Right lung (tissue), 5 donors: ENCODE results near the gene ZFAND2B. TPM values are rescaled to one million over a fixed set of nuclear protein-coding genes. Genes with fewer than 3 reads are reported as not detected.

Experiments used
- DNase-seq, 2 donors: peaks; one replicate each; pipeline ENCODE4 v3.0.0-alpha.2; 2013
- polyA plus RNA-seq, 5 donors: library from polyadenylated mRNA; unstranded; fragments of 120-200 nt; gene quantifications; one replicate each; pipeline versions ENCODE4 v1.2.1 to v1.2.3, GENCODE V29; 2013; ENCODE audit warnings: inconsistent platforms in 1 of 5, low replicate concordance in 1 of 5; ENCODE audit not compliant: insufficient read length in 5 of 5, insufficient read depth in 1 of 5

The ZFAND2B gene
- polyA plus RNA-seq, 5 donors: 31.5 to 45.9 (median 35.8) TPM

DNA sequence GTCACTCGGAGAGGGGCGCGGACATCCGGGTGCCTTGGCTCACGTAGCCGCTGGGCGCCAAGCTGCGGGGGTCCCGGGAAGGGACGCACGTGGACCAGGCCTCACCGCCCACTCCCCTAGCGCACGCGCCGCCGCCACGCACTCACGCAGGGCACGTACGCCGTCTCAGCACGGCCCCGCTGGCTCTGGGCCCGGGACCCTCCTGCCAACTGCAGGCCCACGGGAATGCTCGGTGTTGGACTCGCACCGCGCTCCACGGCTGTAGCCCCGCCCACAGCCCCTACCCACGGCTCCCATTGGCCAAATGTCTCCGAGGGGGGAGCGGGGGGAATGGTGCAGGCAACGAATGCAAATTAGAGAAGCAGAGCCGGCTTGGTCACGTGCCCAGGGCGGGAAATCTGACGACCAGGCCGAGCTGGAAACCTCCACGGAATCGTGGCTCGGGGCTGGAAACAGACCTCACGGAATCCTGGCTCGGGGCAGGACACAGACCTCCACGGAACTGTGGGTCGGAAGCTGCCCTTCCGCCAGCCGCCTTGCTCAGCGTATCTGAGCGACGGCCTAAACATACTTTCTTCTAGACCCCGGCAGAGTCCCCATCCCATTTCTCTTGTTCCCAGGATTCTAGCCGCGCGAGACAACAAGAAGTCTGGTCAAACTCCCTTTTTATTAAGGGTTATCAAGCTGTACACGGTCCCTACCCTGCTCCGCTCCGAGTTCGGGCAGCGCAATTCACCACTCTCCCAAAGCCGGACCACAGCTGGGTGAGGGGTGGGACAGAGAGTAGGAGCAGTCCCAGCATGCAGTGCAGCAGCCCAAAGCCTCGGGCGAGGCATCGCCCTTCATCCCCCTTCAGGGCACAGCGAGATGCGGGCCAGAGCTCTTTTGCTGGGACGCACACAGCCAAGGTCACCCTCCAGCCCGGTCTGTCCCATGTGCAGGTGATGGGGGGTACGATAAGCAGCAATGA lies 12.4 kb downstream of the ZFAND2B start, which contains the start of gene ABCB6:
Gene ABCB6 (minus strand): TSS at position 227 of the 970 bp plus-strand sequence. CDS start 285 bp downstream, outside the sequence.
- peak; percentile 94 to 95 for DNase-seq

DNA sequence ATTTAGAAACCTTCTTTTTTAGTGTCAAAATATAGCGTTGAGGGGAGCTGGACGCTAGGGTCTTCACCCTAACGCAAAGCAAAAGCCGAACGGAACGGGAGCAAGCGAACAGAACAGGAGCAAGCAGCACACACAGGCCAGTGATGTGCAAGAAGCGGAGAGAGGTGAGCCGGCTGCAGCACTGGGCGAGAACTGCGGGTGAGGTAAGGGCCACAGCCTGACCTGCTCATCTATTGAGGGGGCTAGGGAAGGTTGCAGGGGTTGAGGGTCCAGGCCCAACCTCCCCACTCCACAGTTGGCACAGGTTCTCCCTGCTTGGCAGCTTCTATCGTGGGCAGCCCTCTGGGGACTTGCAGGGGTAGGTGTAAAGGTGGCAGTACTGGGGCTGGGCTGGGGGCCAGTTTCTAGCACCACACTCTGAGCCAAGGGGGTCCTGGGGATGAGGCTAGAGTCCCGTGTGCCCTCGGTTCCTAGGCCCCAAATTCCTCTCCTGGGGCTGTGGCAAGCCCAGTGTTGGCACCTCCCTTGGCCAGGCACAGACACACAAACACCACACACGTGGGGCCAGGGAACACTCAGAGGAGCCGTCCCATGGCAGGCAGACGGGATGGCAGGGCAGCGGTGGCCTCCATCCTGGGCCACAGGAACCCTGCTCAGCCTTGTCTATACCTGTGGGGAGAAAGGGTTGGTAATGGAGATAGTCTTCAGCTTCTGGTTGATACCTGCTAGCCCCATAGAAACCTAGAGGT lies 13.4 kb downstream of the ZFAND2B start:
- DNase-seq: no peak

DNA sequence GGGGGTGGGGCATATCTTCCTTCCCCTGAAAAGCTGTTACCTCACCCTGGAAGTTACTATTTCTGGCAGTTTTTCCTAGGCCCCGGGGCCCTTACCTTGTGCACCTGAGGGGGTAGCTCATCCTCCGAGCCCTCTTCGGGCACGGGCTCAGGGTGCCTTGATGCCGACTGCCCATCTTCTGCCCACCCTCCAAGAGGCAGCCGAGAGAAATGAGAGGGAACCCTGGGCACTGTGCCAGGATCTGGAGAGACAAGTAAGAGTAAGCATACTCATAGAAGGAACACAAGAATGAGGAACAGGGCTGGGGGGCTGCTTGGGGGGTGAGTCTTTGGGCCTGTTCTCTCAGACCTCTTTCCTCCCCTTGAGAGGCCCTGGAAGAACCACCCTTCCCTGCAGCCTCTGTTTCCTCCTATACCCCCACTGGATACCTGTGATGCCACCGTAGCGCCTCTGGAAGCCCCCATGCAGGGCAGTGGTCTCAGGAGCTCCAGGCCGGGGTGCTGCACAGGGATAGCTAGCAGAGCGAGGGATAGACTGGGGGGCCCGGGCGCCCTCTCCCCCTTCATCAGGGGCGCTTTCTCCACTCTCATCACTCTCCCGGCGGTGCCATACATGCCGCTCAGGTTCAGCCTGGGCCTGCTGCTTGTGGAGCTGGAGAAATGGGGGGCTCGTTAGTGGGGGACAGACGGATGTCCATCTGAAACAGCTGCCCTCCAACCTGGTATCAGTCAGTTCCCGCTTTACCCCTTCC lies 14.2 kb downstream of the ZFAND2B start:
- no peak for DNase-seq

DNA sequence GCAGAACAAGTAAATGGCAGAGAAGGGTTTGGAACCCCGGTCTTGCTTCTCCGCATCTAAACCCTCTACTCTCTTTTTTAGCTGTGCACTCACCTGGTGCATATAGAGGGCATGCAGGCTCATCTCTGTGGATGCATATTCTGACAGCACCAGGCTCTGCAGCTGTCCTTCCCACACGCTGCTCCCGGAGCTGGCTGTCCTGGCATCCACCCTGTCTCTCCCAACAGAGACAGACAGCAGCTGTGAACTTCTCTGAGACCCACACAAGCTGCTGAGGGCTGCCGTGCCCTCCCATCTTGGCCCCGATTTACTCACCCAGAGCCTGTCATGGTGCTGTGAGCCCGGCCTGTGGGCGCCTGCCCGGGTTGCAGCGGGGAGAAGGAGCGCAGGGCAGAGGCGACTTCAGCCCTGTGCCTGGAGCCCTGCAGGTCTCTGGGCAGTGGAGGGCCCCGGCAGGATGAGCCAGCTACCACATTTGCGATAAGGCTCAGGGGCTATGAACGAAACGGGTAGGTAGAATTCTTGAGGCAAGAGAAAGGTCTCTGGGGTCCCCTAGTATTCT lies 15.5 kb downstream of the ZFAND2B start:
- no peak for DNase-seq

DNA sequence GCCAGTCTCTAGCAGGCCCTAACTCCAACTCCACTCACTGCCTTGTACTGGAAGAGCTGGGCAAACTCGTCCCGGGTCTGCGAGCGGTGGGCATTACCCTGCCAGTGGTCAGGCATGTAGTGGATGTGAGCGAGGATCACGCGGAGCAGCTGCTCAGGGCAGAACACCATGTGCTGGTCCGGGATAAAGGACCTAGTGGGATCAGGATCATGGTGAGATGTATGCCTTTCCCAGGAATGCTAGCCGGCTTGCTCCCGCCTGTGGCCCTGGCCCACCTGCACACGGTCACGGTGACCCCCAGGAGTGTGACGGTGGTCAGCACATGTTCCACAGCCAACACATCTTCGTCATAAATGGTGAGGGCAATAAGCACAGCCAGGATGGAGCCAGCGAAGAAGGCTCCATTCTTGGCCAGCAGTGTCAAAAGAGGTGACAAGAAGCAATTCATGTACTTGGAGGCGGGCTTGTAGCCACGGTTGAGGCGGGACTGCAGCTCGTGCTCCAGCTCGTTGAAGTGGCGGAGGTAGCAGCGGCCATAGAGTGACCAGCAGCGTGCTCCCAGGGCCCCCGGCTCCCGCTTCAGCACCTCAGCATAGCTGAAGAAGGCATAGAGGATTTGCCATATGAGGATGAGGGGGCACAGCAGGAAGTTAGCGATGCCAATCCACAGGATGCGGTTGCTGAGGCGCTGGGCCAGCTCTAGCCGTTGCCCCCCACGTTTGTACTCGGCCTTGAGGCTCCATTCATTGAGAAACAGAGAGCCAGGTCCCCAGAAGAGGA lies 17.4 kb downstream of the ZFAND2B start:
- DNase-seq: no peak

DNA sequence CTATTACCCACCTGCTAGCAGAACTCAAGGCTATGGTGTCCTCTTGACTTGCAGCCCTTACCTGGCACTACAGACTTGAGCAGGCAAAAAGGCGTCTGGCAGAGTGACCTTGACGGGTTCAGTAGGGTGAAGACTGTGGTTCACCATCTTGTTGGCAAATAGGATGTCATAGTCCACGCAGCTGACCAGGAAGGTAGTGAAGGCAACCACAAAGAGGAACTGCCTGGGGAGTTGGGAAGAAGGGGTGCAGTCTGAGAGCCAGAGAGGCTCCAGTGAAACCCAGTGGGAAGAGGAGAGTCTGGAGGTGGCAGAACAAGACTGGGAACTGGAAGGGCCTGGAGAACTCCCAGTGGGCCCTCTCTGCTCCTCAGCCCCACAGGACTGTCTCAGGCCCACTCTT lies 18.8 kb downstream of the ZFAND2B start:
- no peak for DNase-seq

DNA sequence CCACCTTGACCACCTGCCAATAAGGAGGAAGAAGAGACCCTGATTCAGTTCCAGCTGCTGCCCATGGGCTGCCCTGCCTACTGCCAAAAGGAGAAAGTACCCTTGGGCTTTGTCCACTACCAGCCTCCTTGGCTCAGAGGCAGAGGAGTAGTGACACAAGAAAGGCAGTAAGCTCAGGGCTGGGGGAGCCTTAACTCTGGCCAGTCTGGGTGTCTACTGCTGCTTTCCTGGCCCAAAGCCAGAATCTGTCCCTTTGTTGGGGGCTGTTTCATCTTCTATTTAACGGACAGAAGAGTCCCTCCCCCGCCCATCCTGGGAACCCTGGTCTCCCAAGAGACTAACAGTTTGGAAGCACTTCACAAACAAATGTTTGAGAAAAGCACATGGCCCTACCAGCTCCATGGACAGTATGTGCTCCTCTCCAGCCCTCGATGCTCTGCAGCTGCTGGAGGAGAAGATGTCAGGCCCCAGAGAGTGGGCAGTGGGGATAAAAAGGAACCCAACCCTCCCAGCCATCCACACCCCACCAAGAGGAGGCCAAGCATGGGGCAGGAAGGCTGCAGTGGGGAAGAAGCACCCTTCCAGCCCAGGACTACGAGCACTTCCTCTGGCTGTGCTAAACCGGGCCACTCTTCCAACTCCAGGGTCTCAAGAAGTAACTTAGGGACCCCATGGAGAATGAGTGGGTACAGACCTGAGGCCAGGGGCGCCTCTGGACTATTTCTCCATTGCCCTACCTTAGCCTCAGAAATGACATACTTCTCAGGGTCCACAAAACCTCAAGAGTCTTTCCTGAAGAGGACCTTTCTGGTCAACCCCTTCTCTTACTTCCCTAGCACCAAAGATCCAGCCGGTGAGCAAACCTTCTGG lies 21.7 kb downstream of the ZFAND2B start:
- DNase-seq: no peak

DNA sequence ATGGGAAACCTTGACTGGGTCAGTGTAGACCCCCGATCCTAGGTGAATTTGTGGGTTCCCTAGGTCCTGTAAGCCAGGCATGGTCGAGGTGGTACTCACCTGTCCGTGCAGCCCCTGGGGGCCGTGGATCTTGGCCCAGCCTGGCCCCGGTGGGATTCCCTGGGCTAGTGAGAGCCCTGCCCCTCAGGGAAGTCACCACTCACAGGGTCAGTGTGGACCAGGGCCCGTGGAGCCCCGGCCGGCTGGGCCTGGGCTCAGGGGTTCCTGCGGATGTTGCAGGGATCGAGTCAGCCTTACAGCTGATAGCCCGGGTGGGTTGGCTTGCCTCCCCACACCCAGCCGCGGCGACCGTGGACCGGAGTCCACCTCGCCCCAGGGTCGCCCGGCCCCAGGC lies 22.3 kb downstream of the ZFAND2B start:
- no peak for DNase-seq

DNA sequence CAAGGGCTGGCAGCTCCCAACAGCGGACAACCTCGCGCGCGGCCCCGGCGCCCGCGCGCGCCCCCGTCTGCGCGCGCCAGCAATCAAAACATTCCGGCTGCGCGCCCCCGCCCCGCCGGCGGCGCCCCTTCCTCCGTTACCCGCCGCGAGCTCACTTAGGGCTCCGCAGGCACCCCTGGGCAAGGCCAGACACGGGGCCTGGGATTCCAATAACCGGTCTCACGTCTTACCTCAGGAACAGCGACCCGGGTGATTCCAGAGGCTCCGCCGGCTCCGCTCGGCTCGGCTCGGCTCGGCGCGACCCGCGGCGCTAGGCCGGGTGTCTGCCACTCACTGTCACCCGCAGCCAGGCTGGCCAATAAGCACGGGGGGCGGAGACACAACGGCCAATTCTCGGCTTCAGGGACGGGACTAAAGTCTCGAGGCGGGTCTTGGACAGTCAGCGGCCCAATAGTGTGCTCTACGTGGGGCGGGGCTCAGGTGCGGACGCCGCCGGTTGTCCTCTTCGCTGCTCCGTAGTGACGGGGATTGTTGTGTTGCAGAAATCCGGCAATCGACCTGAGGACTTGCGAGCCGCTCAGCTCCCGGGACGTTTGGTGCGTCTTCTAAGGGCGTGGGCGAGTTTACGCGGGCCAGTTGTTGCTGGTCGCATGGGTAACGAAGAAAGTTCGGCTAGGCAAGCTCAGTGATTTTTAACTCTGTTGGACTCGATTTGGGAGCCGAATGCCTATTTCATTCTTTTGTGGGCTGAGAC lies 22.9 kb downstream of the ZFAND2B start, which contains the start of the genes ANKZF1 and ATG9A:
Gene ANKZF1 (plus strand): TSS at position 502 of the 754 bp plus-strand sequence. CDS start 452 bp downstream, outside the sequence.
Gene ATG9A (minus strand): TSS at position 332 of the 754 bp plus-strand sequence. CDS start 1,612 bp downstream, outside the sequence.
- peak; percentile 96 to 97 for DNase-seq

DNA sequence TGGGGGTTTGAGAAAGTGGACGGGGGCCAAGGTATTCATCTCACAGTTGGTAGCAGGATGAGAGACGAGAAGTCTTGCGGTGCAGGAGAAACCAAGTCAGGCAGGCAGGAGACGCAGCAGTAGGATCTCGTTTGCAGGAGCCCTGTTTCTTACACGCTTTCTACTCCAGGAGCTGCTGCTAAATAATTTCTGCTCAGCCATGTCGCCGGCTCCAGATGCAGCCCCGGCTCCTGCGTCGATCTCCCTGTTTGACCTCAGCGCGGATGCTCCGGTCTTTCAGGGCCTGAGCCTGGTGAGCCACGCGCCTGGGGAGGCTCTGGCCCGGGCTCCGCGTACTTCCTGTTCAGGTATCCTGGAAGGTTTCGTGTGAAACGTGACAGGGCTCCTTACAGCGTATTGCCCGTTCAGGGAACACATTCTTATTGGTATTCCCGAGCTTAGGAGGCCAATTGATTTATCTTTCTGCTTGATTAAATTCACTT lies 23.5 kb downstream of the ZFAND2B start:
- DNase-seq: no peak

DNA sequence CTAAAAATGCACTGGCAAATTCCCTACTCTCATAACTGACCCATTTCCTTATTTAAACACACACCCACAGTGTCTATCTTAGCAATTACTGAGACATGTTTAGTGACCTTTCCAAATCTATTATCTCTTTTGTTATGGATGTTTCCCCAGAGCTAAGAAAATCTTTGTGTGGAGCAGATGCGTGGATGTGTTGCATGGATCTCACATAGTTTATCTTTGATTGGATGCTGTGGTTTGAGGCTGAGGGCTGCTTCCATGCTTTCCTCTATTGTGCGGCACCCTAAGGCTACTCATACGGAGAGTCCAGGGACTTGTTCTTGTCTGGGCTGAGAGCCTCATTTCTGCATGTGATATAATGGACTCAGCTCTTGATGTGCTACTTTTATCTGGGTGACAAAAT lies 27.7 kb downstream of the ZFAND2B start:
- no peak for DNase-seq

DNA sequence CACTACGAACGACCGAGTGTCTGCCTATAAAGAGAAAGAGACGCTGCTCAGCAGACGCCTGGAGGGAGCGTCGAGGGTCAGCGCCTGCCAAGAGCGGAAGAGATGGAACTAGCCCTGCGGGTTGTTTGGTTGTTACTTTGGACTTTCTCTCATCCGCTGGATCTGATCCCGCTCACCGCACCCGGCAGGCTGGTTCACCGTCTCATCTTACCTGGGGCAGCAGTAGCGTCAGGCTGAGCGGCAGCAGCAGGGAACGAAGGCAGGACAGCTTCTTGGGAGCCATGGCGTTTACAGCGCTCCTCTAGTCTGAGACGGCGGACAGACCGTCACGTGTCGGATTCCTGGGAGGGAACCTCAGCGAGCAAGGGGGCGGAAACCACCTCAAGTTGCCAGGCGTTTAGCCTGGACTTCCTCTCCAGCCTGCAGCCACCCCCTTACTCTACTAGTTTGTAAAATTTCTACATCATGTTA lies 36.7 kb downstream of the ZFAND2B start:
- peak in 1 of 2 donors; percentile 17 for DNase-seq

DNA sequence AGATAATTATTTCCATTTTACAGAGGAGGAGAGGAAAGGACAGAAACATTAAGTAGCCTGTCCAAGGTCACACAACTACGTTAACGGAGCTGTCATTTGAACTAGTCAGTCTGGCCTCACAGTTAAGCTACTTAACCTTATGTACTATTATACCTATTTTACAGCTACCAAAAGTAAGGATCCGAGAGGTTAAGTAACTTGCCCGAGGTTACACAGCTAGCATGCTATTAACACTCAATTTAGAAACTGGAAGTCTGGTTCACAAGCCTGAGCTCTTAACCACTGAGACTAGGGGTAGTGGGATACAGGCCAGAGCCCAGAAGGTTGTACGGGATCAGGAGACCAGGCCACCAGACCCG lies 38.2 kb downstream of the ZFAND2B start:
- DNase-seq: no peak

DNA sequence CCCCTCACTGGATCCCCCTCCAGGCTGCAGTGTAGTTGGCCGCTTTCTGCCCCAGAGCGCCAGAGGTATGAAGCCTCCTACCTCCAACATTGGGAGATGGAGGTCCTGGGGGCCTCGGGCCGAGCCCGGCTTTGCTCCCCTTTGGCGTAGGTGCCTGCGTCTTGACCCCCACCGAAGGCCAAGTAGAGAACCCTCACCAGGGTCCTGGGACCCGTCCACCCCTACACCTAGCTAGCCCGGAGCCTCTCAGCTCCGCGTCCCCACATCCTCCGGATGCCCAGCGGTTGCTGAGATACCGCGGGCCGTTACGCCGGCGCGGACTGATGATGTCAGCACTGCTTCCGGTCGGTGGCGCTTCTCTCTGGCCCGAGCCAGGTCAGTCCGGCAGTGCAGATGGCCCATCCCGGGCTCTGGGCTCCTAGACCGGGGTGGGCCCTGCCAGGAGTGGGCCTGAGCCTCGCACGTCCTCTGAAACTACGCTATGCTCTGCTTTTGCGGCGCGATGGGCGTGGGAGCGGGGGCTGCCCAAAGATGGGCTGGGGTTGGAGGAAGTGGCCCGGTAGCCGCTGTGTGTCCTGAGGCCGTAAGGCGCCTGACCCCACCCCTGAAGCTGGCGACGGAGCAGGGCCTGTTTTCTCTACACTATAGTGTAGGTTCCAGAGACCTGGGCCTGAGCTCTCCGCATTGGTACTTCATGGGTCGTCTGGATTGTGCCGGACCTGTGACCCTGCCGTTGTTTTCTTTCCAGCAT lies 38.7 kb downstream of the ZFAND2B start, which contains the start of the genes GLB1L and STK16:
Gene GLB1L (minus strand): TSS at position 297 of the 751 bp plus-strand sequence. CDS start 1,871 bp downstream, outside the sequence.
Gene STK16 (plus strand): TSS at position 332 of the 751 bp plus-strand sequence. CDS start 521 bp downstream, outside the sequence.
- peak; percentile 95 for DNase-seq

DNA sequence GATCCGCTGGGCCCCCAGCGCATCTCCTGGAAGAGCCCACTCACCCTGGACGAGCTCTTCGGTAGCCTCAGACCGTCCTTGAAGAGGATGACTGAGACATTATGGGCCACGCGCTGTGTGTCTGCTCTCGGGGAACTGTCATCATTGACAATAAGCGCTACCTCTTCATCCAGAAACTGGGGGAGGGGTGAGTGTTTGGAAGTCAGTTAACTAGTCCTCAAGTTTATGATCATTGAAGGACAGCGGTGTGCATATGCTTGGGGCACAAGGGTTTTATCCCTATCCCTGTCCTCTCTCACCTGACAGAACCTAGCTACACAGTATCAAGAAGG lies 39.3 kb downstream of the ZFAND2B start:
- DNase-seq: no peak

DNA sequence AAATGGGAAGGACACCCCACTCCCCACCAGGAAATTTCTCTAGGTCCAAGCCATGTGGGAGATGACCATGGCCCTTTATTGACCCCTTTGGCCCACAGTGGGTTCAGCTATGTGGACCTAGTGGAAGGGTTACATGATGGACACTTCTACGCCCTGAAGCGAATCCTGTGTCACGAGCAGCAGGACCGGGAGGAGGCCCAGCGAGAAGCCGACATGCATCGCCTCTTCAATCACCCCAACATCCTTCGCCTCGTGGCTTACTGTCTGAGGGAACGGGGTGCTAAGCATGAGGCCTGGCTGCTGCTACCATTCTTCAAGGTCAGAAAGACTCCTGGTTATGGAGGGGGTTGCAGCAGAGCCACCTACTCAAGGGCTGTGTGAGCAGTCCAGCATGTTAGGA lies 40.0 kb downstream of the ZFAND2B start:
- no peak for DNase-seq
